ENCODE measurements around the gene DERA. TPM values are rescaled to one million over a fixed set of nuclear protein-coding genes. Genes with fewer than 3 reads are reported as not detected.
A peak's percentile ranks its signal among the peaks of the same experiment; 100 is the strongest.

DERA gene
- polyA plus RNA-seq, 3 donors = 16.2 to 84.2 (median 83.6) TPM

- WGBS (ENCODE audit: insufficient coverage) = 89% methylated on average over 3 of the region's 6 CpGs
- peak overlapping the region; percentile 94 for H3K4me3 Mint-ChIP-seq
- intact Hi-C loops (cut with micrococcal nuclease) = no loop called here
- peak overlapping the region in 6 of 7 donors; percentile 6 to 99 (median 98) for H3K27ac Mint-ChIP-seq
- Histone ChIP-seq H3K4me1 (ENCODE audit: control insufficient read depth in 1 of 2, insufficient read depth in 2 of 2, low read length in 2 of 2) (peaks cover 20 to 23% of the 10 kb centered on the region in 2 donors), H3K27me3 (ENCODE audit: control insufficient read depth in 2 of 2, insufficient read depth in 2 of 2, low read length in 2 of 2) (no peaks in the 10 kb centered on the region), H3K79me2 (ENCODE audit: insufficient read depth, low read length) (peaks cover 64% of the 10 kb centered on the region), H3K27ac (ENCODE audit: low read depth in 1 of 2, low read length in 2 of 2) (peak overlapping the region in 1 of 2 donors; percentile 98), H3K4me3 (replicated peaks in 1 of 3; ENCODE audit: low read depth in 2 of 3, low read length in 3 of 3) (peak overlapping the region in 2 of 3 experiments; percentile 67 to 86), H3K4me2 (replicated peaks; ENCODE audit: extremely low read depth, low read length, poor library complexity, severe bottlenecking) (peak overlapping the region; percentile 87), H3K36me3 (replicated peaks in 1 of 2; ENCODE audit: control insufficient read depth in 1 of 2, insufficient read depth in 2 of 2, low read length in 2 of 2) (peaks cover 11 to 38% of the 10 kb centered on the region in 2 donors), H2AFZ (ENCODE audit: insufficient read depth, low read depth, low read length, poor library complexity, severe bottlenecking) (no peak overlapping the region), H3K9me3 (replicated peaks in 1 of 2; ENCODE audit: control insufficient read depth in 1 of 2, insufficient read depth in 1 of 2, low read length in 2 of 2) (no peaks in the 10 kb centered on the region), H3K9ac (ENCODE audit: insufficient read depth, low read length, poor library complexity, severe bottlenecking) (no peak overlapping the region), H4K20me1 (ENCODE audit: insufficient read depth, low read length) (peaks cover 27% of the 10 kb centered on the region)
- peaks cover 2 to 6% (median 3%) of the 10 kb centered on the region in 3 donors for H3K27me3 Mint-ChIP-seq (ENCODE audit: low read depth in 3 of 3)
- no peaks in the 10 kb centered on the region for H3K9me3 Mint-ChIP-seq
- H3K4me1 Mint-ChIP-seq = peaks cover 32% of the 10 kb centered on the region
- TF ChIP-seq, protein P1, sequence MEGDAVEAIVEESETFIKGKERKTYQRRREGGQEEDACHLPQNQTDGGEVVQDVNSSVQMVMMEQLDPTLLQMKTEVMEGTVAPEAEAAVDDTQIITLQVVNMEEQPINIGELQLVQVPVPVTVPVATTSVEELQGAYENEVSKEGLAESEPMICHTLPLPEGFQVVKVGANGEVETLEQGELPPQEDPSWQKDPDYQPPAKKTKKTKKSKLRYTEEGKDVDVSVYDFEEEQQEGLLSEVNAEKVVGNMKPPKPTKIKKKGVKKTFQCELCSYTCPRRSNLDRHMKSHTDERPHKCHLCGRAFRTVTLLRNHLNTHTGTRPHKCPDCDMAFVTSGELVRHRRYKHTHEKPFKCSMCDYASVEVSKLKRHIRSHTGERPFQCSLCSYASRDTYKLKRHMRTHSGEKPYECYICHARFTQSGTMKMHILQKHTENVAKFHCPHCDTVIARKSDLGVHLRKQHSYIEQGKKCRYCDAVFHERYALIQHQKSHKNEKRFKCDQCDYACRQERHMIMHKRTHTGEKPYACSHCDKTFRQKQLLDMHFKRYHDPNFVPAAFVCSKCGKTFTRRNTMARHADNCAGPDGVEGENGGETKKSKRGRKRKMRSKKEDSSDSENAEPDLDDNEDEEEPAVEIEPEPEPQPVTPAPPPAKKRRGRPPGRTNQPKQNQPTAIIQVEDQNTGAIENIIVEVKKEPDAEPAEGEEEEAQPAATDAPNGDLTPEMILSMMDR (IDR thresholded peaks at IDR 0.05) = no peak
- peaks cover 38 to 40% of the 10 kb centered on the region in 2 donors for H3K36me3 Mint-ChIP-seq
- no peak for DNase-seq
Measured at GRCh38 chr12:15883536-15883935, 27.6 kb upstream of the DERA start.

- Histone ChIP-seq H4K20me1 (ENCODE audit: insufficient read depth, low read length) (peaks cover 27% of the 10 kb centered on the region), H3K79me2 (ENCODE audit: insufficient read depth, low read length) (peaks cover 74% of the 10 kb centered on the region), H3K4me3 (replicated peaks in 1 of 3; ENCODE audit: low read depth in 2 of 3, low read length in 3 of 3) (no peak overlapping the region), H3K27me3 (ENCODE audit: control insufficient read depth in 2 of 2, insufficient read depth in 2 of 2, low read length in 2 of 2) (no peaks in the 10 kb centered on the region), H3K27ac (ENCODE audit: low read depth in 1 of 2, low read length in 2 of 2) (peak overlapping the region in 1 of 2 donors; percentile 32), H2AFZ (ENCODE audit: insufficient read depth, low read depth, low read length, poor library complexity, severe bottlenecking) (no peak overlapping the region), H3K4me2 (replicated peaks; ENCODE audit: extremely low read depth, low read length, poor library complexity, severe bottlenecking) (no peak overlapping the region), H3K4me1 (ENCODE audit: control insufficient read depth in 1 of 2, insufficient read depth in 2 of 2, low read length in 2 of 2) (peaks cover 16 to 21% of the 10 kb centered on the region in 2 donors), H3K9me3 (replicated peaks in 1 of 2; ENCODE audit: control insufficient read depth in 1 of 2, insufficient read depth in 1 of 2, low read length in 2 of 2) (no peaks in the 10 kb centered on the region), H3K9ac (ENCODE audit: insufficient read depth, low read length, poor library complexity, severe bottlenecking) (no peak overlapping the region), H3K36me3 (replicated peaks in 1 of 2; ENCODE audit: control insufficient read depth in 1 of 2, insufficient read depth in 2 of 2, low read length in 2 of 2) (peaks cover 28 to 66% of the 10 kb centered on the region in 2 donors)
- DNase-seq = no peak
- Mint-ChIP-seq H3K9me3 (no peaks in the 10 kb centered on the region), H3K27ac (peak overlapping the region in 3 of 7 donors; percentile 30 to 67 (median 51)), H3K4me3 (no peak overlapping the region), H3K36me3 (peaks cover 56 to 60% of the 10 kb centered on the region in 2 donors), H3K4me1 (peaks cover 30% of the 10 kb centered on the region), H3K27me3 (ENCODE audit: low read depth in 3 of 3) (peaks cover 0 to 6% (median 2%) of the 10 kb centered on the region in 3 donors)
- intact Hi-C loops (cut with micrococcal nuclease) = no loop called here
- no CpG with 5 or more reads among the region's 7 CpGs for WGBS (ENCODE audit: insufficient coverage)
- TF ChIP-seq, protein P1 (IDR thresholded peaks at IDR 0.05) = no peak
Measured at GRCh38 chr12:15886372-15887042, 24.6 kb upstream of the DERA start.

Measured in CD14-positive monocyte (primary cell).